K562 (cell line): Measurements from ENCODE around the gene EIF4G1. TPM values are rescaled to one million over a fixed set of nuclear protein-coding genes. Genes with fewer than 3 reads are reported as not detected.

Experiments used
- CHD7 ChIP-seq: fragments of 200-600 bp; sonication (generic); IDR thresholded peaks from one replicate; pipeline ENCODE4 v1.6.1; 2012; ENCODE audit warnings: mild to moderate bottlenecking, low read depth, low read length, inconsistent platforms
- MYC ChIP-seq, 2 experiments: fragments of 250-450 bp in 1 of 2; sonication (Bioruptor Pico) in 1 of 2; IDR thresholded peaks; 2 replicates each; pipeline versions ENCODE4 v1.5.1 to v1.6.1; 2012 to 2021; ENCODE audit warnings: low read depth in 2 of 2, borderline replicate concordance in 1 of 2, improper control_type of control experiment in 1 of 2, low read length in 1 of 2, mild to moderate bottlenecking in 1 of 2, moderate library complexity in 1 of 2
- SETDB1 ChIP-seq: IDR thresholded peaks from one replicate; pipeline ENCODE4 v1.6.1; 2012; ENCODE audit warnings: low read length, control low read depth, inconsistent platforms
- ZNF316 ChIP-seq: fragments of 450-650 bp; IDR thresholded peaks from 2 replicates; pipeline ENCODE4 v1.6.1; 2016
- ZNF778 ChIP-seq: fragments of 450-650 bp; formaldehyde crosslinking; IDR thresholded peaks from 2 replicates; pipeline ENCODE4 v1.4.0; 2020; ENCODE audit warnings: mild to moderate bottlenecking, moderate library complexity
- polyA plus RNA-seq, 8 experiments: library from polyadenylated mRNA; depleted of rRNA in 4 of 8; stranded (reverse) in 5 of 8; unstranded in 3 of 8; fragments of >200 nt; fragmentation: Nextera tagmentation in 2 of 8; fragmentation: Illumina TruSeq in 1 of 8; extraction: Ambion mirVana in 2 of 8; extraction: Trizol in 1 of 8; gene quantifications; 2 replicates each; pipeline versions ENCODE4 v1.2.1 to v1.2.3, GENCODE V29; 2011 to 2014; ENCODE audit warnings: inconsistent platforms in 1 of 8, missing spikeins in 1 of 8
- total RNA-seq, 7 experiments: library from RNA; depleted of rRNA in 6 of 7; stranded (reverse); fragments of >200 nt in 6 of 7; fragmentation: Illumina TruSeq in 2 of 7; extraction: Trizol in 2 of 7; gene quantifications; 2 replicates each; pipeline versions ENCODE4 v1.2.1 to v1.2.3, GENCODE V29; 2011 to 2021; ENCODE audit warnings: low replicate concordance in 1 of 7
- TF ChIP-seq, protein P1 (sequence below): sonication (generic); formaldehyde crosslinking; IDR thresholded peaks from 2 replicates; pipeline ENCODE4 v1.8.0; 2023; ENCODE audit warnings: mild to moderate bottlenecking, missing genetic modification reagents

EIF4G1 gene
- total and polyA plus RNA-seq, 9 of the 15 experiments (the other 6 are each of a cell fraction or from before 2014, with no cell fraction given): 4.6 to 505 (median 155) TPM

GRCh38 chr3:184314700-184315542, 515 bp downstream of the EIF4G1 start (continued):
- TF ChIP-seq CHD7 (no peak), ZNF778 (CRISPR knock-in tag) (no peak), ZNF316 (no peak), SETDB1 (no peak), MYC (IDR thresholded peaks at IDR 0.05; ENCODE audit: low read depth, low read length) (no peak; the same call in 1 of the 2 replicates), MYC (CRISPR knock-in tag; IDR thresholded peaks at IDR 0.05; ENCODE audit: borderline replicate concordance, low read depth) (0 out of 2 replicates have a peak, but pooled peaks have one; percentile 26)
- TF ChIP-seq, protein P1, sequence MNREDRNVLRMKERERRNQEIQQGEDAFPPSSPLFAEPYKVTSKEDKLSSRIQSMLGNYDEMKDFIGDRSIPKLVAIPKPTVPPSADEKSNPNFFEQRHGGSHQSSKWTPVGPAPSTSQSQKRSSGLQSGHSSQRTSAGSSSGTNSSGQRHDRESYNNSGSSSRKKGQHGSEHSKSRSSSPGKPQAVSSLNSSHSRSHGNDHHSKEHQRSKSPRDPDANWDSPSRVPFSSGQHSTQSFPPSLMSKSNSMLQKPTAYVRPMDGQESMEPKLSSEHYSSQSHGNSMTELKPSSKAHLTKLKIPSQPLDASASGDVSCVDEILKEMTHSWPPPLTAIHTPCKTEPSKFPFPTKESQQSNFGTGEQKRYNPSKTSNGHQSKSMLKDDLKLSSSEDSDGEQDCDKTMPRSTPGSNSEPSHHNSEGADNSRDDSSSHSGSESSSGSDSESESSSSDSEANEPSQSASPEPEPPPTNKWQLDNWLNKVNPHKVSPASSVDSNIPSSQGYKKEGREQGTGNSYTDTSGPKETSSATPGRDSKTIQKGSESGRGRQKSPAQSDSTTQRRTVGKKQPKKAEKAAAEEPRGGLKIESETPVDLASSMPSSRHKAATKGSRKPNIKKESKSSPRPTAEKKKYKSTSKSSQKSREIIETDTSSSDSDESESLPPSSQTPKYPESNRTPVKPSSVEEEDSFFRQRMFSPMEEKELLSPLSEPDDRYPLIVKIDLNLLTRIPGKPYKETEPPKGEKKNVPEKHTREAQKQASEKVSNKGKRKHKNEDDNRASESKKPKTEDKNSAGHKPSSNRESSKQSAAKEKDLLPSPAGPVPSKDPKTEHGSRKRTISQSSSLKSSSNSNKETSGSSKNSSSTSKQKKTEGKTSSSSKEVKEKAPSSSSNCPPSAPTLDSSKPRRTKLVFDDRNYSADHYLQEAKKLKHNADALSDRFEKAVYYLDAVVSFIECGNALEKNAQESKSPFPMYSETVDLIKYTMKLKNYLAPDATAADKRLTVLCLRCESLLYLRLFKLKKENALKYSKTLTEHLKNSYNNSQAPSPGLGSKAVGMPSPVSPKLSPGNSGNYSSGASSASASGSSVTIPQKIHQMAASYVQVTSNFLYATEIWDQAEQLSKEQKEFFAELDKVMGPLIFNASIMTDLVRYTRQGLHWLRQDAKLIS (CRISPR knock-in tag): peak; percentile 61; the same call in 1 of the 2 replicates
